ENCODE measurements around the gene WNT9B.

DNA sequence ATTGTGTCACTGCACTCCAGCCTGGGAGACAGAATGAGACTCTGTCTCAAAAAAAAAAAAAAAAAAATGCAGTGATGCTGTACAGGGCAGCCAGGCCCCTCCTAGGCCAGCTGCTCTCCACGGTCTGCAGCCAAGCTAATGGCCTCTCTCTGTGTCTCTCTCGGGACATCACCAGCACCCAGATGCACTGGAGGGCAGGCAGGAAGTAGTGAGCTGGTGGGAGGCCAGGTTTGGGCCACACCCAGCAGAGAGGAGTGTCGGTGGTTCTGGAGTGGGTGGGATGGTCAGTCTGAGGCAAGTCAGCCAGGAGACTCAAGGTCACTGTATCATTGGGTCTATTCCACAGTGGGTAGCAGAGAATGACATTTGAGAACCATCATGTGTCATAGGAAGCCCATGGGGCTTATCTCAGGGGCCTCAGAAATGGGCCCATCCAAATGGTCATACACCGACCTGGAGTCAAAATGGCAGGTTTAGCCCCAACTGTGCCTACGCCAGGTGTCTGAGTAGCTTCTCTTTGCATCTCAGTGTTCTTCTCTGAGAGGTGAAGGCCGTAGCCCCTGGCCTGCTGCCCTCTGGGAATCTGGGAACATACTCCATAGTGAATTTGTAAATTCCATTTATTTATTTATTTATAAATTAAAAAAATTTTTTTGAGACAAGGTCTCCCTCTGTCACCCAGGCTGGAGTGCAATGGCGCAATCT is 22.7 kb downstream of the WNT9B start:
- no peak for TF ChIP-seq YY1 (IDR thresholded peaks at IDR 0.05; ENCODE audit: insufficient read depth, insufficient replicate concordance, low read depth, low read length)
- no peak for TF ChIP-seq EZH2 (conservative IDR thresholded peaks at IDR 0.05; ENCODE audit: low read depth, low read length)
- no peak for TF ChIP-seq TRIM24 (CRISPR knock-in tag; IDR thresholded peaks at IDR 0.05)
- TF ChIP-seq SP1 (IDR thresholded peaks at IDR 0.05): no peak
- no peak for TF ChIP-seq SP1 (CRISPR knock-in tag; IDR thresholded peaks at IDR 0.05)
- no peak for TF ChIP-seq MAZ (IDR thresholded peaks at IDR 0.05; ENCODE audit: borderline replicate concordance, low read depth, low read length)
- TF ChIP-seq MAZ (CRISPR knock-in tag; IDR thresholded peaks at IDR 0.05; ENCODE audit: low read depth): no peak
- TF ChIP-seq GTF3A (CRISPR knock-in tag; conservative IDR thresholded peaks at IDR 0.05): no peak
- TF ChIP-seq RBM39 (IDR thresholded peaks at IDR 0.05; ENCODE audit: low read depth, low read length, poor library complexity, severe bottlenecking): no peak
- TF ChIP-seq ZFP36 (IDR thresholded peaks at IDR 0.05; ENCODE audit: borderline replicate concordance, low read depth, low read length, partially characterized antibody): no peak
- TF ChIP-seq, protein P1, sequence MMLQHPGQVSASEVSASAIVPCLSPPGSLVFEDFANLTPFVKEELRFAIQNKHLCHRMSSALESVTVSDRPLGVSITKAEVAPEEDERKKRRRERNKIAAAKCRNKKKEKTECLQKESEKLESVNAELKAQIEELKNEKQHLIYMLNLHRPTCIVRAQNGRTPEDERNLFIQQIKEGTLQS (CRISPR knock-in tag; IDR thresholded peaks at IDR 0.05): no peak
- TF ChIP-seq, protein P2, sequence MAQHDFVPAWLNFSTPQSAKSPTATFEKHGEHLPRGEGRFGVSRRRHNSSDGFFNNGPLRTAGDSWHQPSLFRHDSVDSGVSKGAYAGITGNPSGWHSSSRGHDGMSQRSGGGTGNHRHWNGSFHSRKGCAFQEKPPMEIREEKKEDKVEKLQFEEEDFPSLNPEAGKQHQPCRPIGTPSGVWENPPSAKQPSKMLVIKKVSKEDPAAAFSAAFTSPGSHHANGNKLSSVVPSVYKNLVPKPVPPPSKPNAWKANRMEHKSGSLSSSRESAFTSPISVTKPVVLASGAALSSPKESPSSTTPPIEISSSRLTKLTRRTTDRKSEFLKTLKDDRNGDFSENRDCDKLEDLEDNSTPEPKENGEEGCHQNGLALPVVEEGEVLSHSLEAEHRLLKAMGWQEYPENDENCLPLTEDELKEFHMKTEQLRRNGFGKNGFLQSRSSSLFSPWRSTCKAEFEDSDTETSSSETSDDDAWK (CRISPR knock-in tag; IDR thresholded peaks at IDR 0.05): no peak
